DMS 273 treated with DMSO at 0.1 percent for 48 hours (cell line): ENCODE results near the gene PTPN4.
A peak's percentile ranks its signal among the peaks of the same experiment; 100 is the strongest.
"Not testable (repeated sequence)": the region's sequence is repeated elsewhere in the genome, so short reads cannot be mapped to it uniquely, and the experiment has no call there.

ENCODE experiments used
- DNase-seq: peaks from one replicate; lab custom pipeline; 2025; lab: John Stamatoyannopoulos, UW

The PTPN4 gene

GRCh38 chr2:119941981-119942513 is 182.3 kb downstream of the PTPN4 start:
- no peak for DNase-seq

- DNase-seq: no peak
Measured at GRCh38 chr2:119943058-119943457, 183.3 kb downstream of the PTPN4 start.

DNA sequence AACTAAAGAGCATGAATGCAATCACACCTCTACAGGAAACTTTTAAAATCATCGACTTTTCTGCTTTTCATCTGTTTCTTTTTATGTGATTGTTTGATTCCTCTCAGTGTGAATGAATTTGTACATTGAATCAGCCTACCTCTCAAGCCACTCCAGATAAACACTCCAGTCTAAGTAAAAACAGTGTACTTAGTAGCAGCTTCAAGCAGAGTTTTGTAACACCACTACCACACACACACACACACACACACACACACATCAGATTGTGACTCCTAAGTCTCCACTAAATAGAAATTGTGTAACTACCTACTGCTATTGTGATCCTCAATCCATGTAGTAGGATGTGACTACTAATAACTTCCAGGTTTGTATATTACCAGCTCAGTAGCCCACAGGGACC is 187.8 kb downstream of the PTPN4 start:
- DNase-seq: no peak

GRCh38 chr2:119950966-119951365 is 191.2 kb downstream of the PTPN4 start:
- DNase-seq: no peak

DNA sequence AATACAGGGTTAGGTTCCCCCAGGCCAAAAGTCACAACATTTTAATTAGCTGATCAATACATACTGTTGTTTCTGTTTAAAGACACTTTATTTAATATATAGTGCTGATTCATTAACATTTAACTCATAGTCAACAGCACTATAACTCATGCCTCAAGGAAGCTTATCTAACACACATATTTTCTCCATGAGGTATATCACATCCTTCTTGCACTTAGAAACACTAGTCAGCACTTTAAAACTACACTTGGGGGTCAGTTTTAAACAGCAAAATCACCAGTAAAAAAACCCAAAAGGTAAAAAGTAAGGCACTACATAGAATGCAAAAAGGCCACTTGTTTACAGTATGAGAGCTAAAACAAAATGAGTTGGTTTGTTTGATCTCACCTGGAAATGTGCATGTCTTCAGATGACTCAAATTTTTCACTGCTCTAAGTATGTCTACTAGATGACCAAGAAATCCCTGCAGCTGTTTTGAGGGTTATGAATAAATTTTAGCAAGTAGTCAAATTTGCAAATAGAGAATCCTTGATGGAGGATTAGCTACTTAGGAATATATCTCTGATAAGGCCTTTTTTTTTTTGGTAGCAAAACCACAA is 199.0 kb downstream of the PTPN4 start:
- no peak for DNase-seq

DNA sequence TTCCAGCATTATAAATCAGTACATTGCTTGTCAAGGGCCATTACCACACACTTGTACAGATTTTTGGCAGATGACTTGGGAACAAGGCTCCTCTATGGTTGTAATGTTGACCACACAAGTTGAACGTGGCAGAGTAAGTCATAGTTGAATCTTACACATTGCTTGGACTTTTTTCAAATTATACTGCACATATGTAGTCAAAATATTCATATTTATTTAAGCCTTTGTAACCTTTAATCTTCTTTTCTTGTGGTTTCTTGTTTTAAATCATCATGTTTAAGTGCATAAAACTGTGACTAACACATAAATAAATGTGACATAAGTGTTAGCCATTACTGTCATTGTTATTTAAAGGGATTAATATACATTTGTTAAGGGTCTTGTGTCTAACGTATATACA is 201.1 kb downstream of the PTPN4 start:
- no peak for DNase-seq

DNA sequence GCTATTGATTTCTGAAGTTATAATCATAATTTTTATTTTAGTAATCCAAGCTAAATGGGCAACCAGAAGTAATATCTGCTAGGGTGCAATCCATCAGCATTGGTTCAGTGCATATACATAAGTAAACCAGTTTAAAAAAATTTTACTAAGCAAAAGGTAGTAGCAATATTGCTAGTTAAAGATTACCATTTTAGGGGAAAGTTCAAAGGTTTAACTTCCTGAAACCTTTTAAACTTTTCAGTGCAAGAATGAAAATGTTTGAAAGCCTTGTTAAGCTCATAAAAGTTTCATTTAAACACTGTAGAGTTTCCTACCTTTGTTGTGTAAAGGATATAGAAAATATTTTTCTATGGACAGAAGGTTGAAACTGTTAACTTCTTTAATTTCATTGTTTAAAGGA is 222.2 kb downstream of the PTPN4 start:
- DNase-seq: no peak

DNA sequence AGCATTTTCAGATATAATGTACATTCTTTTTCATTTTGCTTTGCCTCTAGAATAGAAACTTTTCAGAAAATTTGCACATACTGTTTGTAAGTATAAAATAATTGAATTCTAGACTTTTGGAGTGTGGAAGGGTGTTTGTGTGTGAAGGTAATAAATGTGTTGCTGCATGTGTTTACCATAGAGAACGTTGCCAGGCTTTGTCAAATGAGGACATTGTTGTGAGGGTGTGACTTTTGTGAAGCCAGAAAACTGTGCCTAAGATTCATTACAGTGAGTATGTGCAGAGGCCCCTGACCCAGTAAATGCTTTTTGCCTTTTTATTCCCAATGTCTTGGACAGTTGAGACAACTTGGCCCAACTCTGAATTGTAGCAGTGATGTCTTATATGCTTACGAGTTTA is 222.8 kb downstream of the PTPN4 start:
- DNase-seq: no peak

DNA sequence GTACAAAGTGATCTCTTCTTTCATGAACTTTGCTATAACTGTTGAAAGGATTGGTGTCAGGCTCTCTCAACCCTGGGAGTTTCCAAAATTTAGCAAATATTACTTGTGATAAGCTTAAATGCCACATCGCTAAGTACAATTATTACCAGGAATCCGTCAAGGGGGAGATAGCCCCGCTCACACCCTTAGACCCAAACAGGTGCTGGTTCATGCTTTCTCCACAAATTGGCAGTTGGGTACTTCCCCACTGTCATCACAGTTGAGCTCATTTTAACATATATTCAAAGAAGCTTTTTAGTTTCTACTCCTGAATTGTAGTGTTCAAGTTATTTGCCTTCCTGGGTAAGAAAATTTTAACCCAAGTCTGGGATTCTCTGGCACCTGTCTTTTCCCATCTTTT is 223.4 kb downstream of the PTPN4 start:
- no peak for DNase-seq

DNA sequence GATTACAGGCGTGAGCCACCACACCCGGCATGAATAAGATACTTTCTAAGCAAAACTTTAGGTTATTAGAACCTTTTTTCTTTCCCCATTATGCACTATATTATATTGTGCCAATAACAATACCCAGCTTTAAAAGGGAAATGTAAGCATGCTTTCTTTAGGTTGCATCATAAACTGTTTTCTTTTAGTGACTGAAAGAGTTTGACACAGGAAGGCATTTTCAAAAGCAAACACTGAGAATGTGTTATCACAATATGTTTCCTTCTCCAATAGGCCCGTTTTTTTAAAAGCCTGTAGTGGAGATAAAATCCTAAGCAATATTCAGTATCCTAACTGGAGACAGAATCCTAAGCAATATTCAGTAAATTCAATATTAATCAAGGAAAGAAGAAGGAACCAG is 236.4 kb downstream of the PTPN4 start:
- DNase-seq: no peak

- DNase-seq: not testable (repeated sequence)
Measured at GRCh38 chr2:119996896-119997891, 237.5 kb downstream of the PTPN4 start.

- DNase-seq: no peak
Measured at GRCh38 chr2:120001471-120001870, 241.7 kb downstream of the PTPN4 start.

DNA sequence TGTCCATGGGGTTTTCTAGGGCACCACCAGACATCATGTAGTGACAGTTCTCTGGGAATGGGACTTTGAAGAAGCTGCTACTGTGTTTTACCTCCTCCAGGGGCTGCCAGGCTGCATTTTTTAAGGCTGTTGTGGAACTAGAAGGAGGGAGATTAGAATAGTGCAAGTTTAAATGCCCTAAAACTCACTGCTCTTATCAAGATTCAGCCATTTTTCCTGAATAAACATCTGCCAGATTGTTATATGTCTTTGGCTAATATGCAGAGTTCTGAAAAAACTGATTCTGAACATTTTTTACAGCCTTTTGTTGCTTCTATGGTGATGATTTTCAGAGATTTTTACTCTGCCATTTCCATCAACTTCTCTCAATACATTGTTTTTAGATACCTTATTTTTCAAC is 244.5 kb downstream of the PTPN4 start:
- DNase-seq: no peak

- no peak for DNase-seq
Measured at GRCh38 chr2:120005834-120006521, 246.3 kb downstream of the PTPN4 start.

DNA sequence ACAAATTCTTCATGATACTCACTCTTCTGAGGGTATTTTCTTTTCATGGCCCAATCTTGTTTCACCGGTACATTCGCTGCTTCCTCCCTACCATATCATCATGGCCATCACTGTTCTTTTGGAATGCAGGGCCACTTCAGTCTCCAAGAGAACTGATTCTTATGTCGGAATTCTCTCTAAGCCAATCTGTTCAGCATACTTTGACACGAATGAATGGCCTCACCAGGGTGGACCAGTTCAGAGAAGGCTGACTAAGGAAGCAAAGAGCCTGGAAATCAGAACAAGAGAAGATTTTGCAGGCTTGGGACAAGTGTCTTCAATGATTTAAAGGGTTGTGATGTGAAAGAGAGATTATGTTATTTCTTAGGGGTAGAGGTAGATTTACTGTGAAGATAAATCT is 248.1 kb downstream of the PTPN4 start:
- no peak for DNase-seq

DNA sequence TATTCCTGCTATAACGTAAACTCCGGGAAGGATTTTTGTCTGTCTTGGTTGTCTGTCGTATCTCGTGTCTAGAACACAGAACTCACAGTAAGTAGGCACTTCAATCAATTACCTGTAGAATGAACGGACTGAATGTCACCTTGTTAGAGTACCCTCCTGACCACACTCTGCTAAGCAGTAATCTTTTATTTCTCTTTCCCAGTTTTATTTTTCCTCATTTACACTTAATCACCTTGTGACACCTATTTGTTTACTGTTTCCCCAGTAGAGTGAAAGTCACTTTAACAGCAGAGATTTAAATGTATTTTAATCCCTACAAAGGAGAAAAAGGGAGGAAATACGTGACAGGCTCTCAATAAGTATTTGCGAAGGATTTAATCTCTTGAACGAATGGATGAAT is 252.6 kb downstream of the PTPN4 start:
- DNase-seq: no peak

DNA sequence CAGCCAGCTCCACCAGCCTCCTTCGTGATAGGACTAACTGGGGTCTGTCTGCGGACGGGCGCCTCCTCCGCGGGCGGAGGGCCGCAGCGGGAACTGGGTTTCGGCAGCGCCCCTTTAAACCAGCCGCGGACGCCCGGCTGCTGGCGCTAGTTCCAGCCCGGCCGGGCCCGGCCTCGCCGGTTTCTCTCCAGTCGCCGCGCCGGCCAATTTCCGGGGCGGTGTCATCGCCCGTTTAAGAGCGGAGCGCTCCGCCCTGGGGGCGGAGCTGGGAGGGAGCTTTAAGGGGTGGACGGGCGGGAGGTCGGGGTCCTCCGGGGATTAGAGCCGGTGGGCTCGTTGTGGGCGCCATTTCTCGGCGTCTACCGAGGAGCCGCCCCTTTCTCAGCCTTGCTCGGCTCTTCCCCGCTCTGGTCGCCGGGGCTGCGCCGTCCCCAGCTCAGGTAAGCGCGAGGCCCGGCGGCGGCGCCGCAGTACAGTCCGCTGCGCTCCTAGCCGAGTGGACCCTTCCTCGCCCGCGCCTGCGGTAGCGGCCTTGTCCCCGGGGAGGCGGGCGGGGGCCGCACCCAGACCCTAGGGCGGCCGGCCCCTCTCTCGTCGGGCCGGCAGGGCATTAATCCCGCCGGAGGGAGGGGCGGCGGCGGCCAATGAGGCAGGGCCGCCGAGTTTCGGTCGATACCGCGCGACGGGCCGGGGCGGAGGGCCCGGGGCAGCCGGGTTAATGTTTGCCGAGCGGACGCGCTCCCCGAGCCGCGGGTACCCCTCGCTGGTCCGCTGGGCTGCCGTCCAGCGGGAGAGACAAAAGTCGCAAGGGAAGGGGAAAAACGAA is 253.3 kb downstream of the PTPN4 start, which contains the start of gene EPB41L5:
EPB41L5 (plus strand) TSS at position 307 of the 826 bp plus-strand sequence. CDS start 6,008 bp downstream, outside the sequence.
- peak; percentile 72 for DNase-seq

DNA sequence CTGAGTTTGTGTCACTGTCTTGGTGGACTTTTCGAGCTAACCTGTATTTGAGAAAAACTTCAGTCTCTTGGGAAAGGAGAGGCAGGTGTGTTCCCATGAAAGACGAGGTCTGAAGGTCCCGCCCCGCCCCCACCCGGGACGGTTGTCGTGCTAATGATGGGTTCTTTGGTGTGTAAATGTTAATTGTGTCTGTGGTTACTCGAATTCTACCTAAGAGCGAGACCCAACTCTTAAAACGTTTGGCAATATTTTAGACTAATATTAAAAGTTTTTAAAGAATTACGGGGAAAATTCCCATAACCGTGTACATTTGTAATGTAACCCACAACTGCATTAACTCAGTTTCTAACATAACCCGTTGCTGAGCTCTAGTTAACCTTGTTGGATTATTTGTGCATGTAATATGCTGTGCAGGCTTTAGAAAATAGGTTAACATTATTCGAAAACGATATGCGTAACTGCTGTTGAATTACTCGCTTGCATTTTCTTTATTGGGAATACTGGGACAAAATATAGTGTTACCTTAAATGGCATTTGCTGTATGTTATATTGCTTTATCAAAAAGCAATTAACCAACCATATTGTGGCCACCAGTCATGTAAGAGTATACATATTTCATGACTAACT is 254.0 kb downstream of the PTPN4 start:
- DNase-seq: no peak

- DNase-seq: peak; percentile 63
Measured at GRCh38 chr2:120014226-120014980, 254.7 kb downstream of the PTPN4 start.

GRCh38 chr2:120016800-120017199 is 257.1 kb downstream of the PTPN4 start:
- DNase-seq: no peak
